ENCODE measurements around the gene IGFL2. TPM values are rescaled to one million over a fixed set of nuclear protein-coding genes. Genes with fewer than 3 reads are reported as not detected.

The IGFL2 gene
- total and polyA plus RNA-seq, 10 of the 15 experiments (the other 5 are each of a cell fraction or from before 2014, with no cell fraction given), result 0.19 TPM; not detected in 9

DNA sequence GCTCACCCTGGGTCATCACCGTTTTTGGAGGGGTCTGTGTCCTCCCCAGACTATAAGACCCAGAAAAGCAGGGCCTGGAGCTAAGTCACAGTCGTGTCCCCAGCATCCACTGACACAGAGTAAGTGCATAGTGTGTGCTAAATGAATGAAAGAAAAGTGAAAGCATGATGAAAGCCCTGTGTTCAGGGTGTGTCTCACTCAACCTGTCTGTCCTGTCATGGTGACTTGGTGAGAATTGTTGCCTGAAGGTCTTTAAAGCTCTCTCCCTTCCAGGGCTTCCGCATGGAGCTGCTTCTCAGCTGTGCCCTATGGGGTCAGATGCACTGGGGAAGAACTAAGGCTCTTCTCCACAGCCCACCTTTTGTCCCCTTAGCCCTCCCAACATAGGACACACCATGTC, 61.0 kb downstream of the IGFL2 start:
- DNase-seq (ENCODE audit: low read depth, low spot score) (no peak), ATAC-seq (no peak), FAIRE-seq (no peak)
- CTCF ChIA-PET, result no interaction called here
- Histone ChIP-seq H3K4me1 (ENCODE audit: control insufficient read depth, insufficient read depth, low read length) (no peaks in the 10 kb centered on the region), H3K79me2 (ENCODE audit: control insufficient read depth, insufficient read depth, low read length) (no peaks in the 10 kb centered on the region), H3K36me3 (ENCODE audit: control insufficient read depth in 2 of 2, insufficient read depth in 2 of 2, low read length in 1 of 2) (no peaks in the 10 kb centered on the region), H3K27me3 (replicated peaks in 1 of 2; ENCODE audit: control insufficient read depth in 2 of 2, insufficient read depth in 2 of 2, low read length in 1 of 2) (peaks cover 0 to 1% of the 10 kb centered on the region in 2 experiments; a peak in 3 of 4 replicates), H3K27ac (ENCODE audit: control insufficient read depth, insufficient read depth) (no peak overlapping the region), H4K20me1 (ENCODE audit: control insufficient read depth, insufficient read depth) (no peaks in the 10 kb centered on the region), H3K9me3 (replicated peaks; ENCODE audit: control insufficient read depth, insufficient read depth, low read length) (no peaks in the 10 kb centered on the region), H3K4me2 (ENCODE audit: control insufficient read depth, insufficient read depth) (no peak overlapping the region; the same call in 1 of the 2 replicates), H3K9ac (ENCODE audit: control insufficient read depth, insufficient read depth, low read length) (no peak overlapping the region), H3K4me3 (no peak overlapping the region), H2AFZ (ENCODE audit: control insufficient read depth, low read depth, low read length) (no peak overlapping the region)
- BruUV-seq (replicated peaks), result no TSS peak
- RAD21 ChIA-PET (ENCODE audit: unreplicated experiment), result no interaction called here
- in situ Hi-C loops (cut with MboI) (no loop called here), intact Hi-C loops (cut with micrococcal nuclease; ENCODE audit: unreplicated experiment) (no loop called here)
- POLR2A ChIA-PET, result no interaction called here
- TF ChIP-seq MYB (IDR thresholded peaks at IDR 0.05; ENCODE audit: borderline replicate concordance, low read depth, low read length) (no peak), BCLAF1 (IDR thresholded peaks at IDR 0.05) (no peak), MXI1 (IDR thresholded peaks at IDR 0.05; ENCODE audit: low read depth, low read length) (no peak), TCF7 (IDR thresholded peaks at IDR 0.05; ENCODE audit: borderline replicate concordance) (no peak), RB1 (IDR thresholded peaks at IDR 0.05; ENCODE audit: borderline replicate concordance) (no peak), YBX1 (IDR thresholded peaks at IDR 0.05) (no peak)
- TF ChIP-seq, protein P1, sequence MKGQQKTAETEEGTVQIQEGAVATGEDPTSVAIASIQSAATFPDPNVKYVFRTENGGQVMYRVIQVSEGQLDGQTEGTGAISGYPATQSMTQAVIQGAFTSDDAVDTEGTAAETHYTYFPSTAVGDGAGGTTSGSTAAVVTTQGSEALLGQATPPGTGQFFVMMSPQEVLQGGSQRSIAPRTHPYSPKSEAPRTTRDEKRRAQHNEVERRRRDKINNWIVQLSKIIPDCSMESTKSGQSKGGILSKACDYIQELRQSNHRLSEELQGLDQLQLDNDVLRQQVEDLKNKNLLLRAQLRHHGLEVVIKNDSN (IDR thresholded peaks at IDR 0.05; ENCODE audit: borderline replicate concordance, extremely low read length, insufficient read depth, low read depth, low read length), result no peak
- TF ChIP-seq, protein P2, sequence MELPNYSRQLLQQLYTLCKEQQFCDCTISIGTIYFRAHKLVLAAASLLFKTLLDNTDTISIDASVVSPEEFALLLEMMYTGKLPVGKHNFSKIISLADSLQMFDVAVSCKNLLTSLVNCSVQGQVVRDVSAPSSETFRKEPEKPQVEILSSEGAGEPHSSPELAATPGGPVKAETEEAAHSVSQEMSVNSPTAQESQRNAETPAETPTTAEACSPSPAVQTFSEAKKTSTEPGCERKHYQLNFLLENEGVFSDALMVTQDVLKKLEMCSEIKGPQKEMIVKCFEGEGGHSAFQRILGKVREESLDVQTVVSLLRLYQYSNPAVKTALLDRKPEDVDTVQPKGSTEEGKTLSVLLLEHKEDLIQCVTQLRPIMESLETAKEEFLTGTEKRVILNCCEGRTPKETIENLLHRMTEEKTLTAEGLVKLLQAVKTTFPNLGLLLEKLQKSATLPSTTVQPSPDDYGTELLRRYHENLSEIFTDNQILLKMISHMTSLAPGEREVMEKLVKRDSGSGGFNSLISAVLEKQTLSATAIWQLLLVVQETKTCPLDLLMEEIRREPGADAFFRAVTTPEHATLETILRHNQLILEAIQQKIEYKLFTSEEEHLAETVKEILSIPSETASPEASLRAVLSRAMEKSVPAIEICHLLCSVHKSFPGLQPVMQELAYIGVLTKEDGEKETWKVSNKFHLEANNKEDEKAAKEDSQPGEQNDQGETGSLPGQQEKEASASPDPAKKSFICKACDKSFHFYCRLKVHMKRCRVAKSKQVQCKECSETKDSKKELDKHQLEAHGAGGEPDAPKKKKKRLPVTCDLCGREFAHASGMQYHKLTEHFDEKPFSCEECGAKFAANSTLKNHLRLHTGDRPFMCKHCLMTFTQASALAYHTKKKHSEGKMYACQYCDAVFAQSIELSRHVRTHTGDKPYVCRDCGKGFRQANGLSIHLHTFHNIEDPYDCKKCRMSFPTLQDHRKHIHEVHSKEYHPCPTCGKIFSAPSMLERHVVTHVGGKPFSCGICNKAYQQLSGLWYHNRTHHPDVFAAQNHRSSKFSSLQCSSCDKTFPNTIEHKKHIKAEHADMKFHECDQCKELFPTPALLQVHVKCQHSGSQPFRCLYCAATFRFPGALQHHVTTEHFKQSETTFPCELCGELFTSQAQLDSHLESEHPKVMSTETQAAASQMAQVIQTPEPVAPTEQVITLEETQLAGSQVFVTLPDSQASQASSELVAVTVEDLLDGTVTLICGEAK (IDR thresholded peaks at IDR 0.05; ENCODE audit: borderline replicate concordance), result no peak
- SMC1A ChIA-PET (ENCODE audit: uncharacterized antibody, unreplicated experiment), result no interaction called here
- WGBS (ENCODE audit: insufficient coverage, insufficient replicate concordance, low lambda C conversion rate, missing lambda C conversion rate), result 33% methylated on average over 3 of the region's 3 CpGs
